NCI-H1436 (cell line): ENCODE results near the gene ACIN1.

Experiments used
- DNase-seq: peaks from one replicate; lab custom pipeline; 2025; lab: John Stamatoyannopoulos, UW

Gene ACIN1

GRCh38 chr14:23104591-23105347 is 9.8 kb upstream of the ACIN1 start, which contains the start of gene CIROP:
Gene CIROP, minus strand, starts transcription at chr14:23104989. Its CDS starts 69 bp downstream, at chr14:23104920.
- DNase-seq, result no peak

GRCh38 chr14:23104070-23104590 is 9.2 kb upstream of the ACIN1 start:
- no peak for DNase-seq

- DNase-seq, result no peak
These were observed 8.6 kb upstream of the ACIN1 start for GRCh38 chr14:23103581-23103980.

- DNase-seq, result no peak
These were observed 7.9 kb upstream of the ACIN1 start for GRCh38 chr14:23102801-23103200.

GRCh38 chr14:23101986-23102625 is 7.2 kb upstream of the ACIN1 start:
- no peak for DNase-seq

GRCh38 chr14:23101213-23101970 is 6.5 kb upstream of the ACIN1 start:
- DNase-seq, result no peak

- no peak for DNase-seq
These were observed 4.4 kb upstream of the ACIN1 start for GRCh38 chr14:23099212-23099861.

GRCh38 chr14:23097786-23098185 is 2.9 kb upstream of the ACIN1 start:
- DNase-seq, result no peak

- no peak for DNase-seq
These were observed 516 bp upstream of the ACIN1 start, which contains the start of gene C14orf119 for GRCh38 chr14:23095196-23096108. Gene C14orf119, plus strand, starts transcription at chr14:23095505. Its CDS starts 2,154 bp downstream, at chr14:23097659.

GRCh38 chr14:23093991-23094665 is 808 bp downstream of the ACIN1 start:
- no peak for DNase-seq

GRCh38 chr14:23093526-23093925 is 1.4 kb downstream of the ACIN1 start:
- DNase-seq, result no peak

GRCh38 chr14:23093104-23093503 is 1.8 kb downstream of the ACIN1 start:
- no peak for DNase-seq

GRCh38 chr14:23091294-23092225 is 3.4 kb downstream of the ACIN1 start:
- no peak for DNase-seq

GRCh38 chr14:23090254-23090636 is 4.7 kb downstream of the ACIN1 start:
- no peak for DNase-seq

- DNase-seq, result no peak
These were observed 5.3 kb downstream of the ACIN1 start for GRCh38 chr14:23089498-23090253.

GRCh38 chr14:23086565-23086964 is 8.4 kb downstream of the ACIN1 start:
- no peak for DNase-seq

- no peak for DNase-seq
These were observed 9.5 kb downstream of the ACIN1 start for GRCh38 chr14:23085458-23085857.

GRCh38 chr14:23080474-23080873 is 14.5 kb downstream of the ACIN1 start:
- DNase-seq, result no peak
